ENCODE results near the gene COL11A1. TPM values are rescaled to one million over a fixed set of nuclear protein-coding genes. Genes with fewer than 3 reads are reported as not detected.

Gene COL11A1
- total and polyA plus RNA-seq, 9 of the 15 experiments (the other 6 are each of a cell fraction or from before 2014, with no cell fraction given), result 0.07 TPM; not detected in 8

DNA sequence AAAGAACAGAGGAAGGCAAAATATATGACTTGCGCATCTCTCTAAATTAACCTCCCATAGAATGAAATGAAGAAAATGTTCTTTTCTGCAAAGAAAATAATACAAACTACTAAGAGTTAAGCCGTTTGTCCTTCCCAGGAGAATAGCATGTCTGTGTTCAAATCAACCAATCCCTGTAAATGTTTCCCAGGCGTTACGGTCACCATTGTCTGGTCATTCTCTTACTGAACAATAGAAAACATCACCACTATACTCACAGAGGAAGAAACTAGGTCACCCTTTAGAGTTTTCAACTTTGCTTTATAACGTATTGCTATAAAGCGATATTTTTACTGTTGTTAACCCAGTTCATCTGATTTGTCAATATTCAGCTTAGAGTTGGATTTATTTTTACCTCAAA, 34.1 kb downstream of the COL11A1 start:
- H3K27me3 ChIP-seq (ENCODE audit: control insufficient read depth in 2 of 2, insufficient read depth in 2 of 2, low read length in 2 of 2), result no peaks in the 10 kb centered on the region
- H3K9me1 ChIP-seq (ENCODE audit: control insufficient read depth, insufficient read depth, low read length), result no peaks in the 10 kb centered on the region
- TF ChIP-seq ZNF780A (CRISPR knock-in tag; IDR thresholded peaks at IDR 0.05), result no peak
- TF ChIP-seq NCOA1 (IDR thresholded peaks at IDR 0.05; ENCODE audit: low read depth), result no peak
- no peak for TF ChIP-seq PHB2 (IDR thresholded peaks at IDR 0.05; ENCODE audit: low read depth)
- TF ChIP-seq NR2C2 (CRISPR knock-in tag; IDR thresholded peaks at IDR 0.05), result no peak
- no peak for TF ChIP-seq NR2C2 (tag; IDR thresholded peaks at IDR 0.05)
- TF ChIP-seq SMC3 (conservative IDR thresholded peaks at IDR 0.05; ENCODE audit: insufficient read depth, low read depth, low read length), result no peak
- no peak for TF ChIP-seq MCM3 (IDR thresholded peaks at IDR 0.05)
- no peak for TF ChIP-seq ETV6 (IDR thresholded peaks at IDR 0.05; ENCODE audit: borderline replicate concordance in 1 of 2, low read depth in 2 of 2, low read length in 1 of 2)
- no peak for TF ChIP-seq ETV6 (CRISPR knock-in tag; IDR thresholded peaks at IDR 0.05; ENCODE audit: borderline replicate concordance)
- TF ChIP-seq, protein P1, sequence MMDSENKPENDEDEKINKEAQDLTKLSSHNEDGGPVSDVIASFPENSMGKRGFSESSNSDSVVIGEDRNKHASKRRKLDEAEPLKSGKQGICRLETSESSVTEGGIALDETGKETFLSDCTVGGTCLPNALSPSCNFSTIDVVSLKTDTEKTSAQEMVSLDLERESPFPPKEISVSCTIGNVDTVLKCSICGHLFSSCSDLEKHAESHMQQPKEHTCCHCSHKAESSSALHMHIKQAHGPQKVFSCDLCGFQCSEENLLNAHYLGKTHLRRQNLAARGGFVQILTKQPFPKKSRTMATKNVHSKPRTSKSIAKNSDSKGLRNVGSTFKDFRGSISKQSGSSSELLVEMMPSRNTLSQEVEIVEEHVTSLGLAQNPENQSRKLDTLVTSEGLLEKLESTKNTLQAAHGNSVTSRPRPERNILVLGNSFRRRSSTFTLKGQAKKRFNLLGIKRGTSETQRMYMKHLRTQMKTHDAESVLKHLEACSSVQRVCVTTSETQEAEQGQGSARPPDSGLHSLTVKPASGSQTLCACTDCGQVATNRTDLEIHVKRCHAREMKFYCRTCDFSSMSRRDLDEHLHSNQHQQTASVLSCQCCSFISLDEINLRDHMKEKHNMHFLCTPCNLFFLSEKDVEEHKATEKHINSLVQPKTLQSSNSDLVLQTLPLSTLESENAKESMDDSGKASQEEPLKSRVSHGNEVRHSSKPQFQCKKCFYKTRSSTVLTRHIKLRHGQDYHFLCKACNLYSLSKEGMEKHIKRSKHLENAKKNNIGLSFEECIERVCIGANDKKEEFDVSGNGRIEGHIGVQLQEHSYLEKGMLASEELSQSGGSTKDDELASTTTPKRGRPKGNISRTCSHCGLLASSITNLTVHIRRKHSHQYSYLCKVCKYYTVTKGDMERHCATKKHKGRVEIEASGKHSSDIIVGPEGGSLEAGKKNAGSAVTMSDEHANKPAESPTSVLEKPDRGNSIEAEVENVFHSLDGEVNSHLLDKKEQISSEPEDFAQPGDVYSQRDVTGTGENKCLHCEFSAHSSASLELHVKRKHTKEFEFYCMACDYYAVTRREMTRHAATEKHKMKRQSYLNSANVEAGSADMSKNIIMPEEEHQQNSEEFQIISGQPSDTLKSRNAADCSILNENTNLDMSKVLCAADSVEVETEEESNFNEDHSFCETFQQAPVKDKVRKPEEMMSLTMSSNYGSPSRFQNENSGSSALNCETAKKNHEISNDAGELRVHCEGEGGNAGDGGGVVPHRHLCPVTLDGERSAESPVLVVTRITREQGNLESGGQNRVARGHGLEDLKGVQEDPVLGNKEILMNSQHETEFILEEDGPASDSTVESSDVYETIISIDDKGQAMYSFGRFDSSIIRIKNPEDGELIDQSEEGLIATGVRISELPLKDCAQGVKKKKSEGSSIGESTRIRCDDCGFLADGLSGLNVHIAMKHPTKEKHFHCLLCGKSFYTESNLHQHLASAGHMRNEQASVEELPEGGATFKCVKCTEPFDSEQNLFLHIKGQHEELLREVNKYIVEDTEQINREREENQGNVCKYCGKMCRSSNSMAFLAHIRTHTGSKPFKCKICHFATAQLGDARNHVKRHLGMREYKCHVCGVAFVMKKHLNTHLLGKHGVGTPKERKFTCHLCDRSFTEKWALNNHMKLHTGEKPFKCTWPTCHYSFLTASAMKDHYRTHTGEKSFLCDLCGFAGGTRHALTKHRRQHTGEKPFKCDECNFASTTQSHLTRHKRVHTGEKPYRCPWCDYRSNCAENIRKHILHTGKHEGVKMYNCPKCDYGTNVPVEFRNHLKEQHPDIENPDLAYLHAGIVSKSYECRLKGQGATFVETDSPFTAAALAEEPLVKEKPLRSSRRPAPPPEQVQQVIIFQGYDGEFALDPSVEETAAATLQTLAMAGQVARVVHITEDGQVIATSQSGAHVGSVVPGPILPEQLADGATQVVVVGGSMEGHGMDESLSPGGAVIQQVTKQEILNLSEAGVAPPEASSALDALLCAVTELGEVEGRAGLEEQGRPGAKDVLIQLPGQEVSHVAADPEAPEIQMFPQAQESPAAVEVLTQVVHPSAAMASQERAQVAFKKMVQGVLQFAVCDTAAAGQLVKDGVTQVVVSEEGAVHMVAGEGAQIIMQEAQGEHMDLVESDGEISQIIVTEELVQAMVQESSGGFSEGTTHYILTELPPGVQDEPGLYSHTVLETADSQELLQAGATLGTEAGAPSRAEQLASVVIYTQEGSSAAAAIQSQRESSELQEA (IDR thresholded peaks at IDR 0.05; ENCODE audit: low read depth), result no peak
- TF ChIP-seq, protein P2, sequence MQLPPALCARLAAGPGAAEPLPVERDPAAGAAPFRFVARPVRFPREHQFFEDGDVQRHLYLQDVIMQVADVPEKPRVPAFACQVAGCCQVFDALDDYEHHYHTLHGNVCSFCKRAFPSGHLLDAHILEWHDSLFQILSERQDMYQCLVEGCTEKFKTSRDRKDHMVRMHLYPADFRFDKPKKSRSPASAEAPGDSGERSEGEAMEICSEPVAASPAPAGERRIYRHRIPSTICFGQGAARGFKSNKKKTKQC (CRISPR knock-in tag; IDR thresholded peaks at IDR 0.05), result no peak
- no peak overlapping the region for H3K4me3 ChIP-seq
- no peak overlapping the region for H3K9ac ChIP-seq (ENCODE audit: insufficient read depth in 1 of 2, low read depth in 2 of 2, low read length in 2 of 2)
- no peak for ATAC-seq
- no peaks in the 10 kb centered on the region for H3K79me2 ChIP-seq (ENCODE audit: control insufficient read depth, insufficient read depth, low read length)
- no peak for FAIRE-seq
- ChIA-PET POLR2A (no interaction called here), CTCF (ENCODE audit: low intra/inter-chr PET ratio) (no interaction called here)
- H3K27ac ChIP-seq (ENCODE audit: extremely low read depth, low read depth, low read length), result no peak overlapping the region
- in situ Hi-C loops (cut with MboI) (no loop called here), intact Hi-C loops (cut with micrococcal nuclease) (no loop called here)
- H3K9me3 ChIP-seq (replicated peaks; ENCODE audit: control insufficient read depth, insufficient read depth, low read depth, low read length), result no peaks in the 10 kb centered on the region; the same call in 1 of the 2 replicates
- BruUV-seq (replicated peaks), result no TSS peak
- H3K36me3 ChIP-seq (ENCODE audit: control insufficient read depth, insufficient read depth, low read length), result no peaks in the 10 kb centered on the region
- no peaks in the 10 kb centered on the region for H3K4me1 ChIP-seq (replicated peaks in 1 of 2; ENCODE audit: control insufficient read depth in 2 of 2, insufficient read depth in 2 of 2, low read length in 2 of 2)
- H2AFZ ChIP-seq (ENCODE audit: low read depth, low read length), result no peak overlapping the region
- 1% methylated on average over 6 of the region's 6 CpGs for WGBS (ENCODE audit: insufficient coverage, low coverage, missing lambda C conversion rate)
- no peak for DNase-seq (ENCODE audit: extremely low read depth in 1 of 4, low spot score in 3 of 4)
- H3K4me2 ChIP-seq (ENCODE audit: insufficient read depth, low read length), result no peak overlapping the region
- no peaks in the 10 kb centered on the region for H4K20me1 ChIP-seq (replicated peaks; ENCODE audit: control insufficient read depth, insufficient read depth, low read length)
